ENCODE data around the gene ATP9A.

DNA sequence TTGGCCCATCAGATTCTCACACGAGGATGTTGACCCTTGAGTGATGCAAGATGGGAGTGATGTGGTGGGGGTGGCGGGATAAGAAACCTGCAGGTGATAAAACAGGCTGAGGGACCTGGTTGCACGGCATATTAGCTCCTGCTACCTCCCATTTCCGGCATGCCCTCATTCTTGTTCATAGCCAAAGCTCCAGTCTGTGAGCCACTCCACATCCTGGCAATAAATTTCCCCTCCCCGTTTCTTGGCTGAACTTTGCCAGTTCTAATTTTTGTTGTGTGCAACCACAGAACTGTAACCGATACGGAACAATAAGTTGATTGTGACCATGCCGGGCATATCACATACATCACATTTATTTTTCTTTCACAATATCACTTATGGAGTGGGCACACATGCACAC is 184.1 kb downstream of the ATP9A start:
- TF ChIP-seq EZH2 (IDR thresholded peaks at IDR 0.05; ENCODE audit: borderline replicate concordance, insufficient read depth, low read length, poor library complexity, severe bottlenecking) (no peak), EP300 (conservative IDR thresholded peaks at IDR 0.05; ENCODE audit: poor library complexity, severe bottlenecking) (no peak), MXI1 (conservative IDR thresholded peaks at IDR 0.05; ENCODE audit: poor library complexity, severe bottlenecking) (no peak), POLR2AphosphoS5 (IDR thresholded peaks at IDR 0.05) (no peak), SMC3 (conservative IDR thresholded peaks at IDR 0.05; ENCODE audit: poor library complexity) (no peak)
- TF ChIP-seq, protein P1, sequence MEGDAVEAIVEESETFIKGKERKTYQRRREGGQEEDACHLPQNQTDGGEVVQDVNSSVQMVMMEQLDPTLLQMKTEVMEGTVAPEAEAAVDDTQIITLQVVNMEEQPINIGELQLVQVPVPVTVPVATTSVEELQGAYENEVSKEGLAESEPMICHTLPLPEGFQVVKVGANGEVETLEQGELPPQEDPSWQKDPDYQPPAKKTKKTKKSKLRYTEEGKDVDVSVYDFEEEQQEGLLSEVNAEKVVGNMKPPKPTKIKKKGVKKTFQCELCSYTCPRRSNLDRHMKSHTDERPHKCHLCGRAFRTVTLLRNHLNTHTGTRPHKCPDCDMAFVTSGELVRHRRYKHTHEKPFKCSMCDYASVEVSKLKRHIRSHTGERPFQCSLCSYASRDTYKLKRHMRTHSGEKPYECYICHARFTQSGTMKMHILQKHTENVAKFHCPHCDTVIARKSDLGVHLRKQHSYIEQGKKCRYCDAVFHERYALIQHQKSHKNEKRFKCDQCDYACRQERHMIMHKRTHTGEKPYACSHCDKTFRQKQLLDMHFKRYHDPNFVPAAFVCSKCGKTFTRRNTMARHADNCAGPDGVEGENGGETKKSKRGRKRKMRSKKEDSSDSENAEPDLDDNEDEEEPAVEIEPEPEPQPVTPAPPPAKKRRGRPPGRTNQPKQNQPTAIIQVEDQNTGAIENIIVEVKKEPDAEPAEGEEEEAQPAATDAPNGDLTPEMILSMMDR (IDR thresholded peaks at IDR 0.05; ENCODE audit: poor library complexity, severe bottlenecking): no peak

Measured in neural cell (in vitro differentiated cells).